K562 (cell line): ENCODE data around the gene STX2. TPM values are rescaled to one million over a fixed set of nuclear protein-coding genes. Genes with fewer than 3 reads are reported as not detected.

ENCODE experiments used
- CREM ChIP-seq: IDR thresholded peaks from 2 replicates; pipeline ENCODE4 v1.6.1; 2014; ENCODE audit warnings: antibody characterized with exemption, low read depth
- HMG20B ChIP-seq: fragments of 250-450 bp; sonication (Bioruptor Pico); IDR thresholded peaks from 2 replicates; pipeline ENCODE4 v1.5.0; 2021; ENCODE audit warnings: mild to moderate bottlenecking
- KAT8 ChIP-seq: fragments of 450-650 bp; IDR thresholded peaks from 2 replicates; pipeline ENCODE4 v1.6.1; 2016; ENCODE audit warnings: low read depth, mild to moderate bottlenecking
- KDM5B ChIP-seq: fragments of 200-600 bp; sonication (generic); IDR thresholded peaks from 2 replicates; pipeline ENCODE4 v1.6.1; 2012; ENCODE audit warnings: low read depth, mild to moderate bottlenecking, moderate library complexity, low read length, control low read depth, inconsistent platforms; ENCODE audit not compliant: insufficient replicate concordance
- SAFB2 ChIP-seq: fragments of 200-400 bp; formaldehyde crosslinking; IDR thresholded peaks from 2 replicates; pipeline ENCODE4 v1.6.1; 2018; ENCODE audit warnings: borderline replicate concordance, low read length, low read depth, moderate library complexity; ENCODE audit not compliant: severe bottlenecking
- SMAD1 ChIP-seq: fragments of 150-350 bp; IDR thresholded peaks from 2 replicates; pipeline ENCODE4 v1.6.1; 2014; ENCODE audit warnings: low read length, low read depth; ENCODE audit not compliant: partially characterized antibody
- SMAD3 ChIP-seq: fragments of 450-650 bp; formaldehyde crosslinking; conservative IDR thresholded peaks from 2 replicates; pipeline ENCODE4 v1.4.0; 2020; ENCODE audit warnings: mild to moderate bottlenecking
- SPI1 ChIP-seq: IDR thresholded peaks from 2 replicates; pipeline ENCODE4 v1.6.1; 2011; ENCODE audit warnings: low read depth, low read length, control low read depth, borderline replicate concordance
- STAG1 ChIP-seq: sonication (generic); formaldehyde crosslinking; IDR thresholded peaks from 2 replicates; pipeline ENCODE4 v1.5.0; 2020; ENCODE audit warnings: missing genetic modification reagents, borderline replicate concordance
- TOE1 ChIP-seq, 2 experiments: fragments of 450-650 bp in 1 of 2; sonication (generic) in 1 of 2; formaldehyde crosslinking in 1 of 2; IDR thresholded peaks; 2 replicates each; pipeline versions ENCODE4 v1.7.1 to v1.8.0; 2016 to 2022; ENCODE audit warnings: borderline replicate concordance in 2 of 2, mild to moderate bottlenecking in 2 of 2, antibody characterized with exemption in 1 of 2, inconsistent platforms in 1 of 2, low read depth in 1 of 2, missing genetic modification reagents in 1 of 2, moderate library complexity in 1 of 2
- ZNF274 ChIP-seq: IDR thresholded peaks from 2 replicates; pipeline ENCODE4 v1.6.1; 2011; ENCODE audit warnings: low read depth, mild to moderate bottlenecking, low read length, moderate library complexity, borderline replicate concordance
- ZNF316 ChIP-seq: fragments of 450-650 bp; IDR thresholded peaks from 2 replicates; pipeline ENCODE4 v1.6.1; 2016
- polyA plus RNA-seq, 8 experiments: library from polyadenylated mRNA; depleted of rRNA in 4 of 8; stranded (reverse) in 5 of 8; unstranded in 3 of 8; fragments of >200 nt; fragmentation: Nextera tagmentation in 2 of 8; fragmentation: Illumina TruSeq in 1 of 8; extraction: Ambion mirVana in 2 of 8; extraction: Trizol in 1 of 8; gene quantifications; 2 replicates each; pipeline versions ENCODE4 v1.2.1 to v1.2.3, GENCODE V29; 2011 to 2014; ENCODE audit warnings: inconsistent platforms in 1 of 8, missing spikeins in 1 of 8
- total RNA-seq, 7 experiments: library from RNA; depleted of rRNA in 6 of 7; stranded (reverse); fragments of >200 nt in 6 of 7; fragmentation: Illumina TruSeq in 2 of 7; extraction: Trizol in 2 of 7; gene quantifications; 2 replicates each; pipeline versions ENCODE4 v1.2.1 to v1.2.3, GENCODE V29; 2011 to 2021; ENCODE audit warnings: low replicate concordance in 1 of 7
- TF ChIP-seq, protein P1 (sequence below): sonication (generic); IDR thresholded peaks from 2 replicates; pipeline ENCODE4 v1.6.1; 2016
- TF ChIP-seq, protein P2 (sequence below): fragments of 450-650 bp; IDR thresholded peaks from 2 replicates; pipeline ENCODE4 v1.6.1; 2016; ENCODE audit warnings: mild to moderate bottlenecking
- TF ChIP-seq, protein P3 (sequence below): fragments of 250-450 bp; sonication (Bioruptor Pico); IDR thresholded peaks from 2 replicates; pipeline ENCODE4 v1.8.0; 2021; ENCODE audit warnings: moderate library complexity, mild to moderate bottlenecking, inconsistent platforms
- TF ChIP-seq, protein P4 (sequence below): fragments of 250-450 bp; sonication (Bioruptor Pico); IDR thresholded peaks from 2 replicates; pipeline ENCODE4 v1.8.0; 2021; ENCODE audit warnings: borderline replicate concordance, mild to moderate bottlenecking, moderate library complexity; ENCODE audit not compliant: poor library complexity, severe bottlenecking
- TF ChIP-seq, protein P5 (sequence below): fragments of 250-450 bp; sonication (Bioruptor Pico); IDR thresholded peaks from 2 replicates; pipeline ENCODE4 v1.9.0; 2021; ENCODE audit warnings: mild to moderate bottlenecking
- TF ChIP-seq, protein P6 (sequence below), 3 experiments: IDR thresholded peaks in 2 of 3; conservative IDR thresholded peaks in 1 of 3; 2 replicates each; pipeline ENCODE4 v1.5.1; 2011 to 2012; ENCODE audit warnings: low read length in 3 of 3, mild to moderate bottlenecking in 3 of 3, control low read depth in 2 of 3, improper control_type of control experiment in 1 of 3, inconsistent platforms in 1 of 3, low read depth in 1 of 3, mixed read lengths in 1 of 3, moderate library complexity in 1 of 3; ENCODE audit not compliant: insufficient read depth in 2 of 3

The STX2 gene
- total and polyA plus RNA-seq, 9 of the 15 experiments (the other 6 are each of a cell fraction or from before 2014, with no cell fraction given): 22.2 to 54.6 (median 30.8) TPM

DNA sequence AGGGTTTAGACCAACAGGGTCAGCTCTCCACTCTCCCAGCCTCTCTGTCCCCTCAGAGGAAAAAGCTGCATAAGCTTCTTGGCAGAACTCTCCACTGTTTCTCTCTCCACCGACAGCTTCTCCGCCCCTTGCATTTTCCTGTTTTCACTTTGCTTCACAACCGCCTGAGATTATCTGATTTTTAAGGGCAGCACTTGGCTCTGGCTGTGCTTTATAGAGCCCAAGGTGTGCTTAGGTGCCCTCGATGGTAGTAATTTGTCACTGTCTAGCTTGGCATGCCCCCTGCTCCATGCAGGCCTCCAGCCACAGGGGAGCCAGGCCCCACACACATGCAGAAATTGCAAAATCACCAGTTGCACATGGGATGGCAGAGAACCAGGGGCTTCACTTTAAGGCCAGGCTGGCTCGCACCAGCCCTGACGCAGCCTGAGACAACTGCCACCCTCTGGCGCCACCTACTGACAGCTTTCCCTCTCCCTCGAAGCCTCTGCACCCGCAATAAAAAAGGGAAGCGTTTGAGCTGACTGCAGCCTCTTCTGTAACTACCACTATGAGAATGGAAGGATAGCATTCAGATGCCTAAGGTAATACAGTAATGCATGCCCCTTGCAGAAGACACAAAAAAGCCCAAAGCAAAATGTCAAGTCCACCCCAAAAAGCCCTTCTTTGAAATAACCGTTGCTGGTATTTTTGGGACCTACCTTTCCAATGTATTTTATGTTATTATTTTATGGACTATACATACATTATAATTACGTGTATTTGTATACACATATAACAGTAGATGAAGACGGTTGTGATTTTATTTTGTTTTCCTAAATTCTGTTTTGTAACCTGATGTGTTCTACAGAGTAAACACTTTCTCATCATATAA, 90.9 kb downstream of the STX2 start (continued):
- TF ChIP-seq, protein P1, sequence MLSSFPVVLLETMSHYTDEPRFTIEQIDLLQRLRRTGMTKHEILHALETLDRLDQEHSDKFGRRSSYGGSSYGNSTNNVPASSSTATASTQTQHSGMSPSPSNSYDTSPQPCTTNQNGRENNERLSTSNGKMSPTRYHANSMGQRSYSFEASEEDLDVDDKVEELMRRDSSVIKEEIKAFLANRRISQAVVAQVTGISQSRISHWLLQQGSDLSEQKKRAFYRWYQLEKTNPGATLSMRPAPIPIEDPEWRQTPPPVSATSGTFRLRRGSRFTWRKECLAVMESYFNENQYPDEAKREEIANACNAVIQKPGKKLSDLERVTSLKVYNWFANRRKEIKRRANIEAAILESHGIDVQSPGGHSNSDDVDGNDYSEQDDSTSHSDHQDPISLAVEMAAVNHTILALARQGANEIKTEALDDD: no peak
- no peak for TF ChIP-seq KAT8
- peak; percentile 68 for TF ChIP-seq SPI1
- no peak for TF ChIP-seq SMAD1
- no peak for TF ChIP-seq TOE1 (IDR thresholded peaks at IDR 0.05; ENCODE audit: borderline replicate concordance)
- TF ChIP-seq TOE1 (CRISPR knock-in tag; IDR thresholded peaks at IDR 0.05; ENCODE audit: borderline replicate concordance, low read depth): no peak
- TF ChIP-seq ZNF274: no peak
- TF ChIP-seq ZNF316: no peak
- TF ChIP-seq HMG20B: no peak
- no peak for TF ChIP-seq KDM5B
- TF ChIP-seq CREM: peak; percentile 32; the same call in 1 of the 2 replicates
- TF ChIP-seq, protein P2, sequence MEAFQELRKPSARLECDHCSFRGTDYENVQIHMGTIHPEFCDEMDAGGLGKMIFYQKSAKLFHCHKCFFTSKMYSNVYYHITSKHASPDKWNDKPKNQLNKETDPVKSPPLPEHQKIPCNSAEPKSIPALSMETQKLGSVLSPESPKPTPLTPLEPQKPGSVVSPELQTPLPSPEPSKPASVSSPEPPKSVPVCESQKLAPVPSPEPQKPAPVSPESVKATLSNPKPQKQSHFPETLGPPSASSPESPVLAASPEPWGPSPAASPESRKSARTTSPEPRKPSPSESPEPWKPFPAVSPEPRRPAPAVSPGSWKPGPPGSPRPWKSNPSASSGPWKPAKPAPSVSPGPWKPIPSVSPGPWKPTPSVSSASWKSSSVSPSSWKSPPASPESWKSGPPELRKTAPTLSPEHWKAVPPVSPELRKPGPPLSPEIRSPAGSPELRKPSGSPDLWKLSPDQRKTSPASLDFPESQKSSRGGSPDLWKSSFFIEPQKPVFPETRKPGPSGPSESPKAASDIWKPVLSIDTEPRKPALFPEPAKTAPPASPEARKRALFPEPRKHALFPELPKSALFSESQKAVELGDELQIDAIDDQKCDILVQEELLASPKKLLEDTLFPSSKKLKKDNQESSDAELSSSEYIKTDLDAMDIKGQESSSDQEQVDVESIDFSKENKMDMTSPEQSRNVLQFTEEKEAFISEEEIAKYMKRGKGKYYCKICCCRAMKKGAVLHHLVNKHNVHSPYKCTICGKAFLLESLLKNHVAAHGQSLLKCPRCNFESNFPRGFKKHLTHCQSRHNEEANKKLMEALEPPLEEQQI: no peak
- TF ChIP-seq, protein P3, sequence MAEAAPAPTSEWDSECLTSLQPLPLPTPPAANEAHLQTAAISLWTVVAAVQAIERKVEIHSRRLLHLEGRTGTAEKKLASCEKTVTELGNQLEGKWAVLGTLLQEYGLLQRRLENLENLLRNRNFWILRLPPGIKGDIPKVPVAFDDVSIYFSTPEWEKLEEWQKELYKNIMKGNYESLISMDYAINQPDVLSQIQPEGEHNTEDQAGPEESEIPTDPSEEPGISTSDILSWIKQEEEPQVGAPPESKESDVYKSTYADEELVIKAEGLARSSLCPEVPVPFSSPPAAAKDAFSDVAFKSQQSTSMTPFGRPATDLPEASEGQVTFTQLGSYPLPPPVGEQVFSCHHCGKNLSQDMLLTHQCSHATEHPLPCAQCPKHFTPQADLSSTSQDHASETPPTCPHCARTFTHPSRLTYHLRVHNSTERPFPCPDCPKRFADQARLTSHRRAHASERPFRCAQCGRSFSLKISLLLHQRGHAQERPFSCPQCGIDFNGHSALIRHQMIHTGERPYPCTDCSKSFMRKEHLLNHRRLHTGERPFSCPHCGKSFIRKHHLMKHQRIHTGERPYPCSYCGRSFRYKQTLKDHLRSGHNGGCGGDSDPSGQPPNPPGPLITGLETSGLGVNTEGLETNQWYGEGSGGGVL (CRISPR knock-in tag): no peak
- TF ChIP-seq STAG1 (CRISPR knock-in tag): peak; percentile 62; the same call in 1 of the 2 replicates
- TF ChIP-seq, protein P4, sequence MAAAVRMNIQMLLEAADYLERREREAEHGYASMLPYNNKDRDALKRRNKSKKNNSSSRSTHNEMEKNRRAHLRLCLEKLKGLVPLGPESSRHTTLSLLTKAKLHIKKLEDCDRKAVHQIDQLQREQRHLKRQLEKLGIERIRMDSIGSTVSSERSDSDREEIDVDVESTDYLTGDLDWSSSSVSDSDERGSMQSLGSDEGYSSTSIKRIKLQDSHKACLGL (CRISPR knock-in tag): no peak
- TF ChIP-seq SMAD3 (CRISPR knock-in tag): no peak
- TF ChIP-seq, protein P5, sequence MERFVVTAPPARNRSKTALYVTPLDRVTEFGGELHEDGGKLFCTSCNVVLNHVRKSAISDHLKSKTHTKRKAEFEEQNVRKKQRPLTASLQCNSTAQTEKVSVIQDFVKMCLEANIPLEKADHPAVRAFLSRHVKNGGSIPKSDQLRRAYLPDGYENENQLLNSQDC (CRISPR knock-in tag): no peak
- TF ChIP-seq SAFB2: no peak
- TF ChIP-seq, protein P6, sequence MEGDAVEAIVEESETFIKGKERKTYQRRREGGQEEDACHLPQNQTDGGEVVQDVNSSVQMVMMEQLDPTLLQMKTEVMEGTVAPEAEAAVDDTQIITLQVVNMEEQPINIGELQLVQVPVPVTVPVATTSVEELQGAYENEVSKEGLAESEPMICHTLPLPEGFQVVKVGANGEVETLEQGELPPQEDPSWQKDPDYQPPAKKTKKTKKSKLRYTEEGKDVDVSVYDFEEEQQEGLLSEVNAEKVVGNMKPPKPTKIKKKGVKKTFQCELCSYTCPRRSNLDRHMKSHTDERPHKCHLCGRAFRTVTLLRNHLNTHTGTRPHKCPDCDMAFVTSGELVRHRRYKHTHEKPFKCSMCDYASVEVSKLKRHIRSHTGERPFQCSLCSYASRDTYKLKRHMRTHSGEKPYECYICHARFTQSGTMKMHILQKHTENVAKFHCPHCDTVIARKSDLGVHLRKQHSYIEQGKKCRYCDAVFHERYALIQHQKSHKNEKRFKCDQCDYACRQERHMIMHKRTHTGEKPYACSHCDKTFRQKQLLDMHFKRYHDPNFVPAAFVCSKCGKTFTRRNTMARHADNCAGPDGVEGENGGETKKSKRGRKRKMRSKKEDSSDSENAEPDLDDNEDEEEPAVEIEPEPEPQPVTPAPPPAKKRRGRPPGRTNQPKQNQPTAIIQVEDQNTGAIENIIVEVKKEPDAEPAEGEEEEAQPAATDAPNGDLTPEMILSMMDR (IDR thresholded peaks at IDR 0.05 in 2 of 3, conservative IDR thresholded peaks at IDR 0.05 in 1 of 3; ENCODE audit: insufficient read depth in 2 of 3, low read depth in 1 of 3, low read length in 3 of 3): peak; percentile 85 to 92 (median 88)
